Neural progenitor cell (in vitro differentiated cells): Measurements from ENCODE around the gene A1CF.

Experiments
- EZH2 ChIP-seq: fragments of 200-600 bp; sonication (generic); IDR thresholded peaks from 2 replicates; pipeline ENCODE4 v1.6.1; 2017; ENCODE audit warnings: antibody characterized with exemption, mild to moderate bottlenecking, moderate library complexity
- TF ChIP-seq, protein P1 (sequence below): fragments of 200-600 bp; sonication (generic); IDR thresholded peaks from 2 replicates; pipeline ENCODE4 v1.5.1; 2017; ENCODE audit warnings: antibody characterized with exemption, mild to moderate bottlenecking

GRCh38 chr10:50824782-50825181 lies 60.6 kb downstream of the A1CF start:
- TF ChIP-seq EZH2: no peak
- TF ChIP-seq, protein P1, sequence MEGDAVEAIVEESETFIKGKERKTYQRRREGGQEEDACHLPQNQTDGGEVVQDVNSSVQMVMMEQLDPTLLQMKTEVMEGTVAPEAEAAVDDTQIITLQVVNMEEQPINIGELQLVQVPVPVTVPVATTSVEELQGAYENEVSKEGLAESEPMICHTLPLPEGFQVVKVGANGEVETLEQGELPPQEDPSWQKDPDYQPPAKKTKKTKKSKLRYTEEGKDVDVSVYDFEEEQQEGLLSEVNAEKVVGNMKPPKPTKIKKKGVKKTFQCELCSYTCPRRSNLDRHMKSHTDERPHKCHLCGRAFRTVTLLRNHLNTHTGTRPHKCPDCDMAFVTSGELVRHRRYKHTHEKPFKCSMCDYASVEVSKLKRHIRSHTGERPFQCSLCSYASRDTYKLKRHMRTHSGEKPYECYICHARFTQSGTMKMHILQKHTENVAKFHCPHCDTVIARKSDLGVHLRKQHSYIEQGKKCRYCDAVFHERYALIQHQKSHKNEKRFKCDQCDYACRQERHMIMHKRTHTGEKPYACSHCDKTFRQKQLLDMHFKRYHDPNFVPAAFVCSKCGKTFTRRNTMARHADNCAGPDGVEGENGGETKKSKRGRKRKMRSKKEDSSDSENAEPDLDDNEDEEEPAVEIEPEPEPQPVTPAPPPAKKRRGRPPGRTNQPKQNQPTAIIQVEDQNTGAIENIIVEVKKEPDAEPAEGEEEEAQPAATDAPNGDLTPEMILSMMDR: no peak
